GM11168 (cell line): ENCODE data around the gene RBFOX1.

Experiments
- in situ Hi-C: fragments of 300-500 bp; cut with MboI; formaldehyde crosslinking; loops from one replicate; pipeline ENCODE4 v1.12.0; 2022; ENCODE audit warnings: low sequenced_read_pairs; ENCODE audit not compliant: unreplicated experiment

Gene RBFOX1

DNA sequence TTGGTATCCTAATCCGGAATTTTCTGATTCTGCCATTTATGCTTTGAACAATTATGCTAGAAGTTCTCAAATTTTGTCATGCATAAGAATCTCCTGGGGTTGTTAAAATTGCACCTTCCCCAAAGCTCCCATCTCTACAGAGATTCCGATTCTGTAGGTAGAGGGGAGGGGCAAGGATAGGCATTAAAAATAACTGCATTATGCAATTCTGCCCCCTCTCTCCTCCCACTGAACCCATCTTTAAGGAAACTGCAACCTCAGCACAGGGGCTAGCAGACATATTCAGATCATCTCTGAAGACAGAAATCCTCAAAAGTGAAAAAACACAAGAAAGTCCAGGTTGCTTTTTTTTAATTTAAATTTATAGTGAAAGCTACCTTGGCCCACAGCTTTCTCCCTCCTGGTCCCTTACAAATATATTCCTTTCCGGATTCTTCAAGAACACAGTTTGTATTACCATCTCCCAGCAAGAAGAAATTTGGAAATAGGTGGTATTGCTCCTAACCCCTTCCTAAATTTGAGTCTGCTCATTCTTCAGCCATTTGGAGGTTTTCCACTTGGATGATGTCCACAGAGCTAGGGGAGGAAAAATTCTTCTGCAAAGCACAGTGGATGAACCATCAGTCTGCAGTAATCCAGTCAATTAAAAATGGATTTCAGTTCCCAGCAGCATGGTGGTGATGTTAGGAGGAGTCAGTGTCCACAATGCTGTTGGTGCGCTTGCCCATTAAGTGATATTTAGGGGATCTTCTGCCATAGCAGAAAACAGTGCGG lies 67.7 kb downstream of the RBFOX1 start:
- in situ Hi-C loops: no loop called here

DNA sequence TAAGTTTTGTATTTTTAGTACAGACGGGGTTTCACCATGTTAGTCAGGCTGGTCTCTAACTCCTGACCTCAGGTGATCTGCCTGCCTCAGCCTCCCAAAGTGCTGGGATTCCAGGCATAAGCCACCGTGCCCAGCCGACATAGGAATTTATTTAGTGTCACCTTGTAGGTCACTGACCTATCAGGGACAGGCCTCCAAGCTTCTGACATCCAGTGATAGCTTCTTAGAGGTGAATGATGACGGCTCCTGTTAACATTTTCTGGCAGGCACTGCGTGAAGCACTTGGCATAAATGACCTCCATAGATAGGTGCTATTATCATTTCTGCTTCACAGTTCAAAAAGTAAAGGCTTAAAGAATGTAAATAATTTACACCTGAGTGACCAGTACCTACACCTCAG lies 71.6 kb downstream of the RBFOX1 start:
- in situ Hi-C loops: no loop called here

DNA sequence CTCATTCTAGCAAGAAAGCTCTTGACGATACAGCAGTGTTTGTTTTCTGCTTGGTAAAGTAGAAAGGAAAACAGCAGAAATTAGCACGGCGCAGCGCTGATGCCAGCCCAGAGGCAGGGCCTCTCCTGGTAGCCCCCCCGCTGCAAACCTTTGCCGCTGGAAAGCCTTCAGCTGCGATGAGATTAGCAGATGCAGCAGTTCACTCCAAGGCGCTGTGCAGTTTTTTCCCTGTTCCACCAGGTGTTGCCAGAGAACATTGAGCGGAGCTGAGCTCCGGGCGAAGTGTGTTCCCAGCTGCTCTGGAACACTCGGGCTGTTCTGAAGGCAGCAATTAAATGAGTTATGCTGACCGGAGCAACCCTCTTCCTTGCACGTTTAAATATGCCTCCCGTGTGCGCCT lies 72.5 kb downstream of the RBFOX1 start:
- in situ Hi-C loops: no loop called here

DNA sequence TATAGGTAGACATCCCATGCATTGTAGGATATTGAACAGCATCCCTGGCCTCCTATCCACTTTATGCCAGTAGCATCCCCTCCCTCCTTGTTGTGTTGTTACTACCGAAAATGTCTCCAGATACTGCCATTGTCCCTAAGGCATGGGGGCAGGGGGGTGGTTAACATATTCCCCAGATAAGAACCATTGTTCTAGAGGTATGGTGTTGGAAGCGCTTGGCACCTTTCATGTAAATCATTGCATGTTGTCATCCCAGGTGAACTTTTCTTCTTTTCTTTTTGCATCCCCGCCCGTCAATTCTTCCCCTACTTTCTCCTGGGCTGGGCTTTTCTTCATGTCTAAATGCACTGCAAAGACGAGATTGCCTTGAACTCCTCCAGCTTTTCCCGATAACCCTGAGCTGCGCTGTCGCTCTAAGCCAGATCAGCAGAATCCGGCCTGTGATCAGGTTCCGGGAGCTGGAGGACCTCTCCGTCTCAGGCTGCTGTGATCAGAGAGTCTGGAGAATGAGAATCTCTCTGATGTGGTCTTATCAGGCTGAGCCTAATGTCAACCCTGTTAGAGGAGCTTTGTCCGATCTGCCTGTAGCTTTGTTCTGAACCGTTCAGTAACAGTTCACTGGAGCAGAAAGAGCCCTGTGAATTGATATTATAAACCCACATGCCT lies 76.2 kb downstream of the RBFOX1 start:
- in situ Hi-C loops: no loop called here

DNA sequence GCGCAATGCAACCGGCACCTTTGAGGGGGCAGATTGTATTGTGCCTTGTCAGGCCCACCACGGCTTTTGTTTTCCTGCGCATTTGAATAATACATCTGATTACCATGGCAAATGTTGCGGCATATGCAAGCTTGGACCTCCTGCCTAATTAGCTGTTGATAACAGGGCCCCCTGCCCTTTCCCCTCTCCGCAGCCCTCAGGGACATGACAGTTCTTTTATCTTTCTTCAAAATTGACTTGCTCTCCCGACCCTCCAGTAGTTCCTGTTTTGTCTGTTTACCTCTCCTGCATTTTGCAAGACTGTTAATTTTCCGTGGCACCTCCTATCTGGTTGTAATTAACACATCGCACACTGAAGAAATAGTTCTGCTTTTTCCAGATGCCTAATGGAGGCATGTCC lies 86.8 kb downstream of the RBFOX1 start:
- in situ Hi-C loops: no loop called here

DNA sequence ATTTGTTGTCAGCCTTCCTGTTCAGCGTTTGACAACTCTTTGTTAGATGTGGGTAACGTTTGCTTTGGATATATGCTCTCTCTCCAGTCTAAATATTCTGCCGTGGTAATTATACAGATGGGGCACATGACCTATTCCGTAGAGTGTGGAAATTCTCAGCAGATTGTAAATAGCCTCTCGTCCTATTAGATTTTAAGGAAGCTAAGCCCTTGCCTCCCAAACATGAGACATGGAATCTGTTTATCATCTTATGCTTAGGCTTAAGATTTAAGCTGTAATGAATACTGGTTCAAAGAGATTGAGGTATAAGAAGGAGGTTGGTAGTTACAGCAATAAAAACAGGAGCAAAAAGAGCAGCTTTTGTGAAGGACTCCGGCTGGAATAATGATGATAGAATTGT lies 87.4 kb downstream of the RBFOX1 start:
- in situ Hi-C loops: no loop called here

- in situ Hi-C loops: no loop called here
Measured at GRCh38 chr16:7420843-7421242, 88.2 kb downstream of the RBFOX1 start.

DNA sequence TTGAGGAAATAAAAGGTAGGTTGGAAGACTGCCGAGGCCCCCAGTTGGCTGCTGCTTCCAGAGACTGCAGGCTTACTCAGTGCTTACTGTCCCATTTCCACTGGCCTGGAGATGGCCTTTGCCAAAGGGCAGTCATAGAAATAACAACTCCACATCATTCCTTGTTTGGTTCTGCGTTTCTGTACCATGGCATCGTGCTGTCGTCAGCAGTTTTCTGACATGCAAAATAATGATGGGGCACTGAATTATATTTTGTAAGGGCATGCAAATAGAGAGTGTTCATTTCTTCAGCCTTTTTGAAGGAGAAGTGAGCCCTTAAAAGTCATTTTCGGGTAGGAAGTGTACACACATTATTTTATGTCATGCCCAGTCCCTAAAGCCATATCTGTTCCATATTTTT lies 88.9 kb downstream of the RBFOX1 start:
- in situ Hi-C loops: no loop called here

DNA sequence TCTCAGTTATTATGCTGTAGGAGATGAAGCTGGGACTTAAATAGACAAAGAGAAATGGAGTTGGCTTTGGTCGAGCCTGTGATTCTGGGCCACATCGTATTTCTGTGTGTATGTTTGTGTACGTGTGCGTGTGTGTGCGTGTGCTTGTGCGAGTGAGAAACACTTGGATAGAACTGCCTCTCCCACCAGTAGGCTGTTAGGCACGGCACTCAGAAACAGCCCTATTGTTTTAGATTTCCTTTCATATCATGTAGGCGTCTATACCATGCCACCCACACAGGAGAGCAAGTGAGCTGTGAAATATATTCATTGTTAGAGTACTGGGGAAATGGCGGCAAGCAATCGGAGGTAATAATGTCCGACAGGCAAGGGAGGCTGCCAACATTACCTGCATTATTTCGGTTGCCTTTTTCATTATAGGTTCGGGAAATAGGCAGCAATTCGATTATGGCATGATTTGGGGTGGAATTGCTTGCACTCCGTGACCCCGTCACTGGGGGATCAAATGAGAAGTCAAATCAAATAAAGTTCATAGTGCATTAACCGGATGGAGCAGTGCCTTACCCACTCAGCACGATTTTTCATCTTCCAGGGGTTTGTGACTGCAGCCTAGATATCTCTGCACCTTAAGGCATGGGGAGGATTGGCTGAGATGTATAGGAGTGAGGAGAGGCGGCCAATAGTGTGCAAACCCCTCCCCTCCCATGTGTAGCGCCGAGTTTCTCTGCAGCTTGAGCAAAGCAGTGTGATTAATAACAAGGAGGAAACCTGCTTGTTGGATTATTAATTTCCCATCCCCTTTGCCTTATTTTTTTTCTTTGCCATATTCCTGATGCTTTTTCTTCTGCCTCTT lies 89.6 kb downstream of the RBFOX1 start:
- in situ Hi-C loops: no loop called here

DNA sequence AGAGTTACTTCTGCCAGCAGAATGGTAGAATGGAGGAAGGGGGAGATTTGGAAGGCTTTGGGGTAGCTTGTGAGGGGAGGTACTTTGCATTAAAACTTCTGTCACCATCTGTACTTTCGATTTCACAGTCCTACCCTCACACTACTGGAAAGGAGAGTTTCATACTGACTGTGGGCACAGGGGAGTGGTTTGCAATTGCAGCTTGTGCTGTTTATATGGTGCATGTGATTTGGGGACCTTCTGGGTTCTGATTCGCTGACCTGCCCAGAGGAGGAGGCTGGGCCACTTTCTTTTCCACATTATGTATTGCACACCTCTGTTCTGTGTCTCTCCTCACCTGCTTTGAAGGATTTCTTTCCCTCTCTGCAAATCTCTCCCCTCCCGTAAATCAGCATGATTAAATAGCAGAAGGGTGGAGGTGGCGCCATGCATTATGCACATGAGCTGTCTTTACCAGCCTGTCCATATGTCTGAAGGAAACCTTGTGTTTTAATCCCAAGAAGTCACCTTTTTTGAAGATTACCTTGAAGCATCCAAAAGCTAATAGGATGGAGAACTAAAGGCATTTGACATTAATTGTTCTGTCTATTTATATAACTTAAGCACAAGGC lies 90.9 kb downstream of the RBFOX1 start:
- in situ Hi-C loops: no loop called here

- in situ Hi-C loops: no loop called here
Measured at GRCh38 chr16:7426161-7426560, 93.5 kb downstream of the RBFOX1 start.

- in situ Hi-C loops: no loop called here
Measured at GRCh38 chr16:7431723-7432122, 99.1 kb downstream of the RBFOX1 start.

DNA sequence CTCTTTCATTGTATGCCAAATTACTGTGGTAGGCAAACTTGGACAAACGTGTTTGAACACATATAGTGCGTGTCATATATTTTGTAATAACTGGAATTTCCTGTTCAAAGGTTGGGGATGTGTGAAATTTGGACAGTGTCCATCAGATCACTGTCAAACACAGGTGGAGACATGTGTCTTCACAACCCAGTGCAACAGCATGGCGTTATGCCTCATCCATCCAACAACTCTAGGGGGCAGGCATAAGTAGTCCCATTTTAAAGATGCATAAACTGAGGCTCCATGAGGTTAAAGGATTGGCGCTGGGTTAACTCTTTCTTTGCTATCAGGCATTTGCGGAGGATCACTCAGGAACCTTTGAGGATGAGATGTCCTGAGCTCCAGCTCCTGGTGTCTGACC lies 103.7 kb downstream of the RBFOX1 start:
- in situ Hi-C loops: no loop called here

- in situ Hi-C loops: no loop called here
Measured at GRCh38 chr16:7437135-7437804, 104.6 kb downstream of the RBFOX1 start.

DNA sequence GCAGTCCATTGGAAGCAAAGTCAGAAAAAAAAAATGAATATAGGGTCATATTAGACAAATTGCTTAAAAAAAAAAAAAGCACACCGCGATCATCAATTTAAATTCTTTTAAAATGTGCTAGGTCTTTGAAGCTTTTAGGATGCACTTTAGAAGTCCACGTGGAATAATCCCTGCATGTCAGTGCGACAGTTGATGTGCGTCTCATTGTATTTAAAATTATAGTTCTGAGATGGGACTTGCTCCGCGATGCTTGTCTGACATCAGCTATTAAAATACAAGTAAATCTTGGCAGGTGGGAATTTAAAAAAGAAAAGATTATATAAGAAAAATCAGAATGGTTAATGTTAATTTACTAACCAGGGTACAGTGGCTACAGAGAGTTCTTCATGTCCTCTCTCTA lies 105.2 kb downstream of the RBFOX1 start:
- in situ Hi-C loops: no loop called here

GRCh38 chr16:7438601-7439000 lies 106.0 kb downstream of the RBFOX1 start:
- in situ Hi-C loops: no loop called here

DNA sequence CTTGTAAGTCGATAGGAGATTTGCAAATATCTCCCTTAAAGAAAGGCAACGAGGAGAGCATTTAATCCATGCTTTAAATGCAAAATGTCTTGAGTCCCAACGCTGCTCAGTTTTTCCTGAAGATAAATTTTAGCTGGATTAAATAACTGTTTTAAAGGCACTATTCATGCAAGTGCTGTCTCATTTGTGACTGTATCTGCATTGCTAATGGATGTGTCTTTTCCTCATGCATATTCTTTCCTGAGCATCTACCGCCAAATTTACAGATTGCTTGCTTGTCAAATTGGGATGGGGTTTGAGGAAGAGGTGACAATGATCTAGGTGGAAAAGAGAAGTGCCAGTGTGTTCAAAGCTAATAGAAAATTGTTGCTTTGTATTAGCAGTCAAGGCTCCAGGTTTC lies 106.9 kb downstream of the RBFOX1 start:
- in situ Hi-C loops: no loop called here

- in situ Hi-C loops: no loop called here
Measured at GRCh38 chr16:7440886-7441400, 108.3 kb downstream of the RBFOX1 start.

- in situ Hi-C loops: no loop called here
Measured at GRCh38 chr16:7442050-7442449, 109.4 kb downstream of the RBFOX1 start.

DNA sequence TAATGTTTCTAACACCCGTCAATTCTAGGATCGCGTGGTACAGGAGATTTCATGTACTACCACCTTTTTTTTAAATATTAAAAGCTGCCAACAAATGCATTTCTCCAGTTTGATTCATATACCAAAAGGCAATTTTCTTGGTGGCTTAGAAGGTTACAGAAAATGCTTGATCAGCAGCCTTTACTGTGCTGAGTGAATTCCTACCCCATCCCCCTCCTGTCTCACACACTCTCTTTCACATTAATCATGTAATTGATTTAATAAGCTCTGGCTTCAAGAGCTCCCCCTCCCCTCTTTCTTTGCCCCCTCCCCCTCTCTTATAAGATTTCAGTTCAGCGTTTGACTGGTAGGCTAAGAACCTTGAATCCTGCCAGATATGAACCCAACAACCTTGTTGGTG lies 110.5 kb downstream of the RBFOX1 start:
- in situ Hi-C loops: no loop called here
